Glomerular visceral epithelial cell (primary cell): ENCODE results near the gene HOOK2.
"Not testable (repeated sequence)": the region's sequence is repeated elsewhere in the genome, so short reads cannot be mapped to it uniquely, and the experiment has no call there.

Source experiments
- DNase-seq: peaks from one replicate; pipeline ENCODE4 v3.0.0-alpha.2; 2016; ENCODE audit errors: extremely low spot score

HOOK2 gene

GRCh38 chr19:12721656-12722565, 53.4 kb downstream of the HOOK2 start:
- peak; percentile 75 for DNase-seq

- DNase-seq: no peak
Observed at GRCh38 chr19:12720851-12721655, 54.3 kb downstream of the HOOK2 start.

GRCh38 chr19:12720296-12720695, 55.1 kb downstream of the HOOK2 start:
- no peak for DNase-seq

GRCh38 chr19:12715929-12716328, 59.4 kb downstream of the HOOK2 start:
- no peak for DNase-seq

GRCh38 chr19:12715102-12715501, 60.2 kb downstream of the HOOK2 start:
- no peak for DNase-seq

- DNase-seq: not testable (repeated sequence)
Observed at GRCh38 chr19:12713304-12713703, 62.0 kb downstream of the HOOK2 start.
